Glutamatergic neuron (in vitro differentiated cells): ENCODE results near the gene FGG. TPM values are rescaled to one million over a fixed set of nuclear protein-coding genes. Genes with fewer than 3 reads are reported as not detected.

ENCODE experiments used
- DNase-seq: peaks from one replicate; pipeline ENCODE4 v3.0.0; 2022
- H3K27ac Mint-ChIP-seq: one replicate; pipeline ENCODE4 v1.8.0; 2020; ENCODE audit warnings: mild to moderate bottlenecking, mixed read lengths, inconsistent platforms; ENCODE audit not compliant: unreplicated experiment
- H3K27me3 Mint-ChIP-seq: one replicate; pipeline ENCODE4 v1.8.0; 2020; ENCODE audit warnings: mild to moderate bottlenecking, moderate library complexity, mixed read lengths, inconsistent platforms; ENCODE audit not compliant: unreplicated experiment
- H3K36me3 Mint-ChIP-seq: one replicate; pipeline ENCODE4 v1.8.0; 2020; ENCODE audit warnings: mild to moderate bottlenecking, mixed read lengths, inconsistent platforms; ENCODE audit not compliant: unreplicated experiment
- H3K4me1 Mint-ChIP-seq: one replicate; pipeline ENCODE4 v1.8.0; 2020; ENCODE audit warnings: mild to moderate bottlenecking, low read depth, mixed read lengths, inconsistent platforms; ENCODE audit not compliant: unreplicated experiment
- H3K4me3 Mint-ChIP-seq: one replicate; pipeline ENCODE4 v1.8.0; 2020; ENCODE audit warnings: mild to moderate bottlenecking, mixed read lengths, inconsistent platforms; ENCODE audit not compliant: unreplicated experiment
- H3K9me3 Mint-ChIP-seq: one replicate; pipeline ENCODE4 v1.8.0; 2020; ENCODE audit warnings: mild to moderate bottlenecking, moderate library complexity, mixed read lengths, inconsistent platforms; ENCODE audit not compliant: unreplicated experiment
- total RNA-seq: library from RNA; stranded (reverse); fragmentation: NEBNext Ultra II Directional; extraction: Animal tissue kit (Norgen Biotek cat#: 25700); gene quantifications from one replicate; pipeline ENCODE4 v1.2.1, GENCODE V29; 2021; ENCODE audit not compliant: unreplicated experiment
- TF ChIP-seq, protein P1 (sequence below): fragments of 200-600 bp; sonication (generic); IDR thresholded peaks from one replicate; pipeline ENCODE4 v1.5.0; 2021; ENCODE audit not compliant: partially characterized antibody, unreplicated experiment

Gene FGG
- total RNA-seq, 1 donor from 2014 or later: not detected

DNA sequence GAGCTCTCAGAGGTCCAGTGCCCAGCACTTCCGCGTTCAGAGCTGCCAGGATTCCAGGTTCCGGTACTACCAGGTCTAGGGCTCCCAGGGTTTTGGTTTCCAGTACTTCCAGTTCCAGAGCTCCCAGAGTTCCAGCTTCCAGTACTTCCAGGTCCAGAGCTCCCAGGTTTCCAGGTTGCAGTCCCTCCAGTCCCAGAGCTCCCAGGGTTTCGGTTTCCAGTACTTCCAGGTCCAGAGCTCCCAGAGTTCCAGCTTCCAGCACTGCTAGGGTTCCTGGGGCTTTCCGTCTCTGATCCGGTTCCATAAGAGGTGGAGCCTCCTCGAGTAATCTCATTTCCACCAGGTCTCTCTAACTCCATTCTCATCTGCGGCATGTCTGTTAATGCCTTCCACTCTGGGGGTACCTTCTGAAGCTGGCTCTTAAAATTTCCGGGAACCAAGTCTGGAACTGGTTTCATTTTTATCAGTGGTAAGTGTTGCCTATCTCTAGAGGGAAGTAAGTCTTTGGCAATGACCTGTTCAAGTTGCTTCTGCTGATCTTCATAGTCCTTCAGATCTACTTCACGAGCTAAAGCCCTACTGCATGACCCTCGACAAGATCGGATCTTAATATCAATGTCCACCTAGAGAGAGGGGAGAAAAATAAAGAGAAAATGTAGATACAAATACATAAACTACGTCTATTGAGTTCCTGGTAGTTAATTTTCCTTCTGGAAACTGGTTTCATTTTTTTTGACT lies 26.0 kb downstream of the FGG start:
- no peak overlapping the region for H3K4me3 Mint-ChIP-seq
- no peaks in the 10 kb centered on the region for H3K4me1 Mint-ChIP-seq
- no peak for DNase-seq
- no peaks in the 10 kb centered on the region for H3K9me3 Mint-ChIP-seq
- no peaks in the 10 kb centered on the region for H3K27me3 Mint-ChIP-seq
- H3K36me3 Mint-ChIP-seq: no peaks in the 10 kb centered on the region
- TF ChIP-seq, protein P1, sequence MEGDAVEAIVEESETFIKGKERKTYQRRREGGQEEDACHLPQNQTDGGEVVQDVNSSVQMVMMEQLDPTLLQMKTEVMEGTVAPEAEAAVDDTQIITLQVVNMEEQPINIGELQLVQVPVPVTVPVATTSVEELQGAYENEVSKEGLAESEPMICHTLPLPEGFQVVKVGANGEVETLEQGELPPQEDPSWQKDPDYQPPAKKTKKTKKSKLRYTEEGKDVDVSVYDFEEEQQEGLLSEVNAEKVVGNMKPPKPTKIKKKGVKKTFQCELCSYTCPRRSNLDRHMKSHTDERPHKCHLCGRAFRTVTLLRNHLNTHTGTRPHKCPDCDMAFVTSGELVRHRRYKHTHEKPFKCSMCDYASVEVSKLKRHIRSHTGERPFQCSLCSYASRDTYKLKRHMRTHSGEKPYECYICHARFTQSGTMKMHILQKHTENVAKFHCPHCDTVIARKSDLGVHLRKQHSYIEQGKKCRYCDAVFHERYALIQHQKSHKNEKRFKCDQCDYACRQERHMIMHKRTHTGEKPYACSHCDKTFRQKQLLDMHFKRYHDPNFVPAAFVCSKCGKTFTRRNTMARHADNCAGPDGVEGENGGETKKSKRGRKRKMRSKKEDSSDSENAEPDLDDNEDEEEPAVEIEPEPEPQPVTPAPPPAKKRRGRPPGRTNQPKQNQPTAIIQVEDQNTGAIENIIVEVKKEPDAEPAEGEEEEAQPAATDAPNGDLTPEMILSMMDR: no peak
- no peak overlapping the region for H3K27ac Mint-ChIP-seq

DNA sequence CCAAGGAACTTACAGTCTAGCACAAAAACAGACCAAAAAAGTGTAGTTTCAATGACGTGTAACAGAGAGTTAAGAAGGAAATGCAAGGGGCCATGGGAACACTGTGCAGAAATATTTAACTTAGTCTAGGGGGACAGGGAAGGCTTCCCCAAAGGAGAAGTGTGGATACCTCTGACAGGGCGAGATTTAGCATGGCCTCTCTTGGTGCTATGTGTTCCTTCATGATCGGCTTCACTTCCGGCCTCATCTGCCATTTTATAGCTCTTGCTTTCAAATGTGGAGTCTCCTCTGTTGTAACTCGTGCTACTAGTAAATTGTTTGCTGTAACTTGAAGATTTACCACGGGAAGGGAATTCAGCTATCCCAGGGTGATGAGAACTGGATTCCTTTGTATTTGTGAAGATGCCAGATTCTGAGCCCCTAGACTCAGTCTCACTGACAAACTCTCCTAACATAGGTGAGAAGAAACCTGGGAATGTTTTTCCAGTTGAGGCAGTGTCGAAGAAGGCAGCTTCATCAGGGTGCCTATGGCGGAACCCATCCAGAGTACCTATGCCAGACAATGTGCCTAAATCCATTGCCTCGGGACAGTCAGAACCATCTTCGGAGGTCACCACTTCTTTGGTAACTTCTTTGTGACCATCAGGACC lies 27.0 kb downstream of the FGG start:
- Mint-ChIP-seq H3K4me3 (no peak overlapping the region), H3K27ac (no peak overlapping the region), H3K9me3 (no peaks in the 10 kb centered on the region), H3K36me3 (no peaks in the 10 kb centered on the region), H3K4me1 (no peaks in the 10 kb centered on the region), H3K27me3 (no peaks in the 10 kb centered on the region)
- TF ChIP-seq, protein P1: no peak
- no peak for DNase-seq

DNA sequence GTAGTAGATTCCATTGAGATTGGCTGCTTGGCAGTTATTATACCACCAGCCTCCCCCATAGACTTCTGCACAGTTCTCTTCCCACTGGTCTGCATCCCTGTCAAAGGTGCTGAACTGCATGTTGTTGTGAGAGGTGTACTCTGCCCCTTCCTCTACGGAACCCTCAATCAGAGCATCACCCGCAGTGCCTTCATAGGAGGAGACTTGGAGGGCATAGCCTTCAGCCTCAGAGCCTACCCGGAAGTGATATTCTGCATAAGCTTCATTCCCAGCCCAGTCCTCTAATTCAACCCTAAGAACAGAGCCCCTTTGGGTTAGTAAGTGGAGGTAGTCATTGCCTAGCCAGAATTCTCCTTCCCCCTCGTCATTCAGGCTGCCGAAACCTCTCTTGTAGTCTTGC lies 28.2 kb downstream of the FGG start:
- Mint-ChIP-seq H3K4me3 (no peak overlapping the region), H3K27me3 (no peaks in the 10 kb centered on the region), H3K36me3 (no peaks in the 10 kb centered on the region), H3K9me3 (no peaks in the 10 kb centered on the region), H3K4me1 (no peaks in the 10 kb centered on the region), H3K27ac (no peak overlapping the region)
- TF ChIP-seq, protein P1: no peak
- no peak for DNase-seq

DNA sequence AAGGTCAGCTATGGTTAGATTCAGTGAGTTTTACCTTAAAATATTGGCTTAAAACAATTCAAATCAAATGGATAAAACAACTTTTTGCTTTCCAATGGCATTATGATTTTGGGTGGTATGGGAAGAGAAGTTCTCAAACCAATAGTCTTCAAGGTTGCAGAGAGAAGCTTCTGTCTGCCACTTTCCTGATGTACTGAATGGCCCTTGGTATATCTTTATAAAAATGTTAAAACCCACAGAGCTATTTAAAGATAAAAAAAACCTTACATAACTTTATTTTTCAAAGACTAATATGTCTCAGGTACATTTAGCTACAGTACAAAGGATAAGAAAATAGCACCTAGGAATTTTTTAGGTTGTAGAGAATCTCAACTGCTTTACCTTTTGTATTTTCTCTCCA lies 28.8 kb downstream of the FGG start:
- TF ChIP-seq, protein P1: no peak
- Mint-ChIP-seq H3K36me3 (no peaks in the 10 kb centered on the region), H3K4me3 (no peak overlapping the region), H3K4me1 (no peaks in the 10 kb centered on the region), H3K27me3 (no peaks in the 10 kb centered on the region), H3K27ac (no peak overlapping the region), H3K9me3 (no peaks in the 10 kb centered on the region)
- DNase-seq: no peak

DNA sequence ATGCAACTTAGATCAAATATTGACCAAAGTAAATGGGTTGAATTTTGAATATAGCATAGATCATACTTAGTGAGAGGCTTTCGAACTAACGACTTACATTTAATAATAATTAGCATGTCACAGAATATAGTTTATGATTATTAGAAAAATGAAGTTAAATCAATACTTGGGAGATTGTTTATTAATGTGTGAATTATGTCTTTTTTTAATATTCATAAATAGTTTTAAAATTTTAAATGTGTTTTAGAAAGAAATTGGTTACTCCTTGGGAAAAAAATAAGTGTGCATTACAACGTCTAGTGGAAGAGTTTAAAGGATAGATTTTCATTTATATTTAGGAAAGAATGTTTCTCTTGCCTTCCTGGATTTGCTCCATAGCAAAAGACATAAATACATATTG lies 29.2 kb downstream of the FGG start:
- DNase-seq: no peak
- Mint-ChIP-seq H3K27ac (no peak overlapping the region), H3K4me3 (no peak overlapping the region), H3K36me3 (no peaks in the 10 kb centered on the region), H3K4me1 (no peaks in the 10 kb centered on the region), H3K9me3 (no peaks in the 10 kb centered on the region), H3K27me3 (no peaks in the 10 kb centered on the region)
- TF ChIP-seq, protein P1: no peak
